MG63 (cell line): ENCODE measurements around the gene KIAA1958. TPM values are rescaled to one million over a fixed set of nuclear protein-coding genes. Genes with fewer than 3 reads are reported as not detected.

Experiments
- DNase-seq: peaks from one replicate; pipeline ENCODE4 v3.0.0-alpha.2; 2020
- H3K27me3 ChIP-seq: fragments of 250-450 bp; sonication (Bioruptor Pico); 2 replicates; pipeline ENCODE4 v1.5.1; 2020; ENCODE audit warnings: mild to moderate bottlenecking, moderate library complexity
- H3K36me3 ChIP-seq: fragments of 250-450 bp; sonication (Bioruptor Pico); 2 replicates; pipeline ENCODE4 v1.5.1; 2020; ENCODE audit warnings: mild to moderate bottlenecking, moderate library complexity
- H3K4me3 ChIP-seq: fragments of 250-450 bp; sonication (Bioruptor Pico); 2 replicates; pipeline ENCODE4 v1.5.1; 2020; ENCODE audit warnings: mild to moderate bottlenecking, moderate library complexity
- H3K9me3 ChIP-seq: fragments of 250-450 bp; sonication (Bioruptor Pico); 2 replicates; pipeline ENCODE4 v1.5.1; 2020; ENCODE audit warnings: mild to moderate bottlenecking, moderate library complexity
- total RNA-seq: library from RNA; depleted of rRNA; stranded (reverse); fragments of >200 nt; shearing (Covaris generic); gene quantifications from 2 replicates; pipeline ENCODE4 v1.2.3, GENCODE V29; 2014; ENCODE audit warnings: low replicate concordance

KIAA1958 gene
- total RNA-seq, 1 experiment from 2014 or later = 1.1 TPM

DNA sequence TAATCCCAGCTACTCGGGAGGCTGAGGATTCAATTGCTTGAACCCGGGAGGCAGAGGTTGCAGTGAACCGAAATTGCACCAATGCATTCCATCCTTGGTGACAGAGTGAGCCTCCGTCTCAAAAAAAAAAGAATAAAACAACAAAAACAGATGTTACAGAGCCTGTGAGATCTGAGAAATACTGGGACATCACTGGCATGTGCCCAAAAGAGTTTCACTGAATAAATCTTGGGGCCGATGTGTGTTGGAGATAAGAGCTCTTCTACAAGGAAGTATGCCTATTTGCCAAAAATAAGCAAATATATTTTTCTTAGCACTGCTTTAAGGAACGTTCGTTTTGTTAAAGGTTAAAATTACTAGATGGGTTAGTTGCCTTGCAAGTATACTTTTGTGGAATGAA lies 55.1 kb downstream of the KIAA1958 start:
- no peaks in the 10 kb centered on the region for H3K36me3 ChIP-seq
- no peak overlapping the region for H3K4me3 ChIP-seq
- no peaks in the 10 kb centered on the region for H3K27me3 ChIP-seq
- DNase-seq = no peak
- no peaks in the 10 kb centered on the region for H3K9me3 ChIP-seq

DNA sequence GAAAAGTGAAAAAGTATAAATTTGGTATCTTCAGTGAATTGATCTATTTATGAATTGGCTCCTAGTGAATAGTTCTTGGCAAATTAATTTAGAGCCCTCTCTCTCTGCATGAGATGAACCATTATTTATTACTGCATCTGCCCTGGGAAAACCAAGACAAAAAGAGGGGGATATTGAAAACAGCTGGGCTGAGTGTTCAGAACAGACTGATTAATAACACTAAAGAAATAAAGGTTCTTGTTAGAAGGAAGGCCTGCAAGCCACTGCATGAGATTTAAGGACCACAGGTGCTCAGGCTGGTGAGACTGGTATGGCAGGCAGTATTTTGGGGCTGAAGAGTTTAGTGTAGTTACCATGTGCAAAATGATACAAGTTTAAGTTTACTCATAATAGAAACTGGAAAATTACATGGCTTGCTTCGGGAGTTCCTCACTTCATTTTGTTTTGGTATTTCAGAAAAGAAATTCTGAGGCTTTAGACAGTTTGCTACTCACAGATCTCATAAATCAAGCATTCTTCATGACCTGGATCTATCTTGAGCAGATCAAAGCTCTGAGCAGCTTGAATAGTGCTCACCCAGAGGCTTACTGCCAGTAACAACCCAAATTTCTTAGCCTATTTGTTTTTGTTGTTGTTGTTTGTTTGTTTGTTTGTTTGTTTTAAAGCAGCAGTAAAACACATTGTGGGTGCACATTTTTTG lies 56.1 kb downstream of the KIAA1958 start:
- no peaks in the 10 kb centered on the region for H3K9me3 ChIP-seq
- no peaks in the 10 kb centered on the region for H3K27me3 ChIP-seq
- no peaks in the 10 kb centered on the region for H3K36me3 ChIP-seq
- no peak overlapping the region for H3K4me3 ChIP-seq
- DNase-seq = no peak

DNA sequence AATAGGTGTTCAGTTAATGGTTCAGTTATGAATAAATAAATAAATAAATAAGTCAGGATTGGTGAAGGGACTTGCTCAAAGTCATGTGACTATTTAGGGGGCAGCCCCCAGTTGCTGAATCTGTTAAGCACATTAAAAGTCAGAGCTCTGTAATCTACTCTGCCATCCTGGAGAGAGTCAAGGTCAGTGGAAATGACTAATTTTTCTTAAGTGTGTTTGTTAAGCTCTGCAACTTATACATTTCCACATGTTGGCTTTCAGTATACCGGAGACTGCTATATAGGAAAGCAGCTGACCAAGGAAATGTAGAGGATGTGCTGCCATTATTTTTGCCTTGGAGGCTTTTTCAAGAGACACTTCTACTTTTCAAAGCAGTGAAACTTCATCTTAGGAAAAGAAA lies 57.9 kb downstream of the KIAA1958 start:
- Histone ChIP-seq H3K27me3 (no peaks in the 10 kb centered on the region), H3K4me3 (no peak overlapping the region), H3K9me3 (no peaks in the 10 kb centered on the region), H3K36me3 (no peaks in the 10 kb centered on the region)
- DNase-seq = no peak

DNA sequence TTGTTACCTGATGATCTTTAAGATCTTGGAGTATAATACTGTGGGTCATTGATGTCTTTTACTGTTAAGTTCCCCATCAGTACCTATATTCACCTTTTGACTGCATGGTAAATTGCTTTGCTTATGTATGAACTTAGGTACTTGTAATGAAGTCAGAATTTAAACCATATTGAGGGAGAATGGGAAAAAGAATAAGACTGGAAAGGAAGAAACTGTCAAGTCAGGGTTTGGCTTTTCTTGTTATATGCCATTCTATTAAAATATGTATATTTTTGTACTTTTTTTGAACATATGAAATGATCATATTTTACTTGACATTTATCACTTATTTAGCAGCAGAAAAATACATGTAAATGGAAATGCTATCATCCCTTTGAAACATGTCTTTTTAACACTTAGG lies 58.6 kb downstream of the KIAA1958 start:
- no peak overlapping the region for H3K4me3 ChIP-seq
- no peaks in the 10 kb centered on the region for H3K27me3 ChIP-seq
- no peak for DNase-seq
- H3K9me3 ChIP-seq = no peaks in the 10 kb centered on the region
- H3K36me3 ChIP-seq = no peaks in the 10 kb centered on the region

DNA sequence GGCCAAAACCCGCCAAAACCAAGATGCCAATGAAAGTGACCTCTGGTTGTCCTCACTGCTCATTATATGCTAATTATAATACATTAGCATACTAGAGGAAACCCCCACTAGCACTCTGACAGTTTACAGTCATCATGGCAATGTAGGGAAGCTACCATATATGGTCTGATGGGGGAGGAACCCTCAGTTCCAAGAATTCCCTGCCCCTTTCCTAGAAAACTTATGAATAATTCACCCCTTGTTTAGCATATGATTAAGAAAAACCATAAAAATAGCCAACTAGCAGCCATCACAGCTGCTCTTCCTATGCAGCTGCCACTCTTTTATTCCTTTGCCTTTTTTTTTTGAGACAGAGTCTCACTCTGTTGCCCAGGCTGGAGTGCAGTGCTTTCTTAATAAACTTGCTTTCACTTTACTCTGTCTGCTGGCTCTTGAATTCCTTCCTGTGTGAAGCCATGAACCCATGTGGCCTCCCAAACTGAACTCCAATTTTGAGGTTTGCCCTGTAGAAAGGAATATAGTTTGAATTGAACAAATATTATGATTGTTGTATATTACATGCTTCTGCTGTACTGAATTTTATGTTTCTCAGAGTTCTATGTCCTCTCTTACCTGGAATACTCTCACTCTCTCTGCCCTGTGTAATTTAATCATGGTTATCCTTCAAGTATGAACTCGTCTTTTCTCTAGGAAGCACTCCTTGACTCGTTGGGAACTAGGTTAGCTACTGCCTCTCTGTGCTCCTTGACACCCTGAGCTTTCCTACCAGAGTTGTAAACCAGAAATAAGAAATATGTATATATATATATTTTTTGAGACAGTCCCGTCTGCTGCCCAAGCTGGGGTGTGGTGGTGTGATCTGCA lies 59.8 kb downstream of the KIAA1958 start:
- H3K27me3 ChIP-seq = no peaks in the 10 kb centered on the region
- H3K9me3 ChIP-seq = no peaks in the 10 kb centered on the region
- no peak overlapping the region for H3K4me3 ChIP-seq
- DNase-seq = no peak
- H3K36me3 ChIP-seq = no peaks in the 10 kb centered on the region

DNA sequence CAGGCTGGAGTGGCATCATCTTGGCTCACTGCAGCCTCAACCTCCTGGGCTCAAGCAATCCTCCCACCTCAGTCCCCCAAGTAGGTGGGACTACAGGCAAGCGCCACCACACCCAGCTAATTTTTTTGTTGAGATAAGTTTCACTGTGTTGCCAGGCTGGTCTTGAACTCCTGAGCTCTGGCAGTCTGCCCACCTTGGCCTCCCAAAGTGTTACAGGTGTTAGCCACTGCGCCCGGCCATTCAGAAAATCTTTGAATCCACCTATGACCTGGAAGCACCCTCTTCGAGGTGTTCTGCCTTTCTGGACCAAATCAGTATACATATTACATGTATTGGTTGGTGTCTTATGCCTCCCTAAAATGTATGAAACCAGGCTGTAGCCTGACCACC lies 61.4 kb downstream of the KIAA1958 start:
- no peak for DNase-seq
- Histone ChIP-seq H3K27me3 (no peaks in the 10 kb centered on the region), H3K9me3 (no peaks in the 10 kb centered on the region), H3K36me3 (no peaks in the 10 kb centered on the region), H3K4me3 (no peak overlapping the region)

DNA sequence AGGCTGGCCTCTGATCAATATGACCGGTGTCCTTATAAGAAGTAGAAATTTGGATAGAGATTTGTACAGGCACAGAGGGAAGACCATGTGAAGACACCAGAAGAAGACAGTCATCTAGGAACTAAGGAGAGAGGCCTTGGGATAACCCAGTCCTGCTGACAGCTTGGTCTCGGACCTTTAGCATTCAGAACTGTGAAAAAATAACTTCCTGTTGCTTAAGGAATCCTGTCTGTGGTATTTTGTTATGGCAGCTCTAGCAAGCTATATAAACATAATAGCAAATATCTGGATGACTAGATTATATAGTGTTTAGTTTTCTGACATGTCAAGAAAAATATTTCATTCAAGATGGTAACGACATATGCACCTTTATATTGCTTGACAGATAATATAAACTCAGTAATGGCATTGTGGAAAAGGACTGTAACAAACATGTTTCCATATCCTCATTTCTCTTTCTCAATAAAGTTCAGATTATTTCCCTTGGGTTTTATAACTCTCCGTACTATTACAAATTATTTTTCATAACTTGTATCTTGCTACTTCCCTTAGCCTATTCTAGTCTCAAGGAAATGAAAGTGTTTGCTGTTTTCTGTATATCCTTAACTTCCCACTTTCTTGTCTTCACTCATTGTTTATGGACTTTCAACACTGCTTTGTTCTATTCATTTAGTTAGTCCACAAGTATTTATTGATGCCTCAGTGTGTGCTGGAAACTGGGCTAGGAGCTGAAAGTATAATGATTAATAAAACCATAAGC lies 62.4 kb downstream of the KIAA1958 start:
- Histone ChIP-seq H3K9me3 (no peaks in the 10 kb centered on the region), H3K36me3 (no peaks in the 10 kb centered on the region), H3K4me3 (no peak overlapping the region), H3K27me3 (no peaks in the 10 kb centered on the region)
- DNase-seq = no peak

DNA sequence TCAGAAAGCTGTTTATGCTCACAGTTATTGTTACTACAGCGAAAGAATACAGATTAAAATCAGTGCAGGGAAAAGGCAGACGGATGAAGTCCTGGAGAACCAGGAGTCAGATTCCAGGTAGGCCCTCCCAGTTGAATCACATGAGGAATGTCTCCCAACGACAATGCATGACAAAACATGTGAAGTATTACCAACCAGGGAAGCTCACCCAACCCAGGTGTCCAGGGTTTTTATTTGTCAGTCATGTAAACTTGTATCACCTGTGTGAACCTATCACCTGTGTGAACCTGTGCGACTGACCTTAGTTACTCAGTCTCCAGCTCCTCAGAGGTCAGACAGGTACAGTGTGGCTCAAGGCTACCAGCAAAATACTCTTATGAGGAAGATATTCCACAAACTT lies 63.9 kb downstream of the KIAA1958 start:
- Histone ChIP-seq H3K4me3 (no peak overlapping the region), H3K36me3 (no peaks in the 10 kb centered on the region), H3K9me3 (no peaks in the 10 kb centered on the region), H3K27me3 (no peaks in the 10 kb centered on the region)
- no peak for DNase-seq

DNA sequence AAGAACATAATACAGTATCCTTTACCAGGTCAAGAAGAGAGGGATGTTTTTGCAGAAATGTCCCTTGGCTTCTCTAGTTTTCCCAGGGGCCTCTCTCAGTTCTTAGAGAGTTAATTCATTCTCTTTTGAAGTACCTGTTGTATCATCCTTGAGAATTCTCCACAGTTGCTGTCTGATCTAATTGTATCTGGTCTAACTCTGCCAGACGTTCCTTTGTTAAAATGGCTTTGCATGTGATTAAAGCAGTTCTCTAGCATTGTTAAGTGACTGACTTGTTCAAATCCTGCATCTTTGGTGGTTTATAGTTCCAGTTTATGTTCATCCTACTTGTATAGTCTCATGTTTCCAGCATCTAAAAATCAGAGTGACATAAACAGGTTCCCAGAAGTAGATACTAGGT lies 65.0 kb downstream of the KIAA1958 start:
- Histone ChIP-seq H3K9me3 (no peaks in the 10 kb centered on the region), H3K4me3 (no peak overlapping the region), H3K27me3 (no peaks in the 10 kb centered on the region), H3K36me3 (no peaks in the 10 kb centered on the region)
- no peak for DNase-seq

DNA sequence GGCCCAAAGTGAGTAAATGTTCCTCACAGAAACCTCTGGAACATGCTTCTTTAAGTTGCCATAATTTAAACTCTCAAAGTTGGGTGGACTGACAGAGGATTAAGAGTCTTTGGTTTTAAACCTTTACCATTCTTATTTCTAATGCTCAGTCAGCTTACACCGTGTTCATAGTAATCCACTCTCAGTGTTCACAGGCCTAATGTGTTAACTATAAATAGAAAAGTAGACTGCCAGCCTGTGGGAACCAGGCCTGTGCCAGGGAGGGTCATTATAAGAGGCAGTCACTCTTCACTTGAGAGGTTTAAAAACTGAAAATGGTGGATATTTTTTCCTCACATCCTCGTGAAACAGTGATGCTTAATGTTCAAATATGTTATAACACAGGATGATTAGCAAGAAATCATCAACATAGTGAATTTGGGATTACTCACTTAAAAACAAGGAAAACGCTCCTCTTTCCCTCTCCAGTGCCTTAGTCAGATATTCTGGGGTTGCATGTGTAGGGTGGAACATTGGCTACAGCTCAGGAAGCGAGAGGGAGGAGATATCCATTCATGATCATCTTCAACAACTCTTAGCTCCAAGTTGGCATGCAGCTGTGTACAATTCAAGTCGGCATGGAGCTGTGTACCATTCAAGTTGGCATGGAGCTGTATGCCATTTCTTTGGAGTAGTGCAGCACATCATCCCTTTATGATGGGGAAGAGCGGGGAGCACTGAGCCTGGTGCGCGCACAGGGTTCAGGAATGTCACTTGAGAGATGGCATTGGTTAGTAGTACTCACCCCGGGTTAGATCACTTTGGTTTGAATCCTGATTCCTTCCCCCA lies 65.8 kb downstream of the KIAA1958 start:
- no peak for DNase-seq

DNA sequence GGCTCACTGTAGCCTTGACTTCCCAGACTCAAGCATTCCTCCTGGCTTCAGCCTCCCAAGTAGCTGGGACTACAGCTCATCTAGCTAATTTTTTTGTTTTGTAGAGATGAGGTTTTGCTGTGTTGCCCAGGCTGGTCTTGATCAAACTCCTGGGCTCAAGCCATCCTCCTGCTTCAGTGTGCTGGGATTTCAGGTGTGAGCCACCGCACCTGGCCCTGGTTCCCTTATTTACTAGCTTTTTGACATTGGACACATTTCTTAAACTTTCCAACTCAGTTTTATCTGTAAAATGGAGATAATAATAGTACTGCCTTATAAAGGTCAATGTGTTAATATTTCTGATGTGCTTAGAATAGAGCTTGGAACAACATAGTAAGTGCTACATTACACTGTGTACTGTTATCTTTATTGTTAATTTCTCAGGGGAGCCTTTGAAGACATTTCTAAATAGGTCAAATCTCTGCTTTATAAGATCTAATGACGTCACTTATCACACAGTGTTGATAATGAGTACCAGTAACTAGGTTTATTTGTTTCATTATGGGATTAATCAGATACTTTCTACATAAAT lies 66.7 kb downstream of the KIAA1958 start:
- no peaks in the 10 kb centered on the region for H3K9me3 ChIP-seq
- H3K36me3 ChIP-seq = no peaks in the 10 kb centered on the region
- no peak for DNase-seq
- H3K4me3 ChIP-seq = no peak overlapping the region
- no peaks in the 10 kb centered on the region for H3K27me3 ChIP-seq

More for the DNA sequence above, 65.8 kb downstream of the KIAA1958 start:
- Histone ChIP-seq H3K27me3 (no peaks in the 10 kb centered on the region), H3K9me3 (no peaks in the 10 kb centered on the region), H3K36me3 (no peaks in the 10 kb centered on the region), H3K4me3 (no peak overlapping the region)

DNA sequence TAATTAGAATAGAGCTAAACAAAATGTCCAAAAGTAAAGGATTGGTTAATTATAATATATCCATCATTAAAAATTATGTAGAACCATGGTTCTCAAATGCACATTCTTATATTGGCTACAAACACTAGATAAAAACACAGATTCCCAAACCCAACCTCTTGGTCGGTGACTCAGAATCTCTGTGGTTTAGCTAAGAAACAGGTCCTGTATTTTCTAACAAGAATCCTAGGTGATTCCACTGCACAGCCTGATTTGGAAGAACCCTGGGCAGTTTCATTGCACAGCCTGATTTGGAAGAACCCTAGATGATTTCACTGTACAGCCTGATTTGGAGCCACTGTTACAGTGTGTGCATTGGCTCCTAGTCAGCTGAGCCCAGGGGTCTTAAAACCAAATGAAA lies 67.9 kb downstream of the KIAA1958 start:
- Histone ChIP-seq H3K27me3 (no peaks in the 10 kb centered on the region), H3K36me3 (no peaks in the 10 kb centered on the region), H3K4me3 (no peak overlapping the region), H3K9me3 (no peaks in the 10 kb centered on the region)
- DNase-seq = no peak

DNA sequence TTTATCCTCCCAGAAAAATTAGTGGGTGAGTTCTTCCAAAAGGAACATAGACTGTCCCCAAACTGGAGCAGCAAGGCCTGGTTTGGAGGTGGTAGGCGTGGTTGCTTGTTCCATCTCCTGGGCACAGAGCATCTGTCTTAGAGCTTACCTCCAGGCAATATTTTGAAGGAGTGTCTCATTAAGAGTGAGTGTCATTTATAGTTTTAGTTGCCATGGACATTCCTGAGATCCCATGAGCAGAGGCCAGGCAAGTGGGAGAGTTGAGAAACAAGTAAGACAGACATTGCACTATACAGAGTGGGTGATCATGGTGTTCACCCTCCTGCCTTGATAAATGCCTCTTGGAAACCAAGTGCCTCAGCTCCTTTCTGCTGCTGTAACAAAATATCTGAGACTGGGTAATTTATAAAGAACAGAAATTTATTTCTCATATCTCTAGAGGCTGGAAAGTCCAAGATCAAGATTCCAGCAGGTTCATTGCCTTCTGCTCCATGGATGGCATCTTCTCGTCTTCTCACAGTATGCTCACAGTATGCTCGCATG lies 68.5 kb downstream of the KIAA1958 start:
- Histone ChIP-seq H3K4me3 (no peak overlapping the region), H3K9me3 (no peaks in the 10 kb centered on the region), H3K36me3 (no peaks in the 10 kb centered on the region), H3K27me3 (no peaks in the 10 kb centered on the region)
- DNase-seq = no peak

DNA sequence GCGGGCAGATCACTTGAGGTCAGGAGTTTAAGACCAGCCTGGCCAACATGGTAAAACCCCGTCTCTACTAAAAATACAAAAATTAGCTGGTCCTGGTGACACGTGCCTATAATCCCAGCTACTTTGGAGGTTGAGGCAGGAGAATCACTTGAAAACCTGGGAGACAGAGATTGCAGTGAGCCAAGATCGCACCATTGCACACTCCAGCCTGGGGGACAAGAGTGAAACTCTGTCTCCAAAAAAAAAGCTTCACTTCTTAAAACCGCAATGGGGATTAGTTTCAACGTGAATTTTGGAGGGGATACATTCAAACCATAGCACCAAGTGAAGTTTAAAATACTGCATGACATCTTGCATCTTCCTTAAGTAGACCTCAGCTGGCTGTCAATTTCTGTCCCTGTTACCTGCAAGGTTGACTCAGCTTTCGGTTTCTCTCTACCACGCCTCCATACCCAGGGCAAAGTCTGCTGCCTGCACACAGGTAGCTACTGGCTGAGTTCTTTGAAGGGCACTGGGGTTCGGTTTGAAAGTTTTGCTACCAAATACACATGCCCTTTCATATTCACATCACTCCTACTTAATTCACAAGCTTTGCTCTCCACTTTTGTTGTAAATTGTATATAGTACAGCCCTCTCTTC lies 69.3 kb downstream of the KIAA1958 start:
- DNase-seq = no peak
- Histone ChIP-seq H3K9me3 (no peaks in the 10 kb centered on the region), H3K36me3 (no peaks in the 10 kb centered on the region), H3K27me3 (no peaks in the 10 kb centered on the region), H3K4me3 (no peak overlapping the region)

DNA sequence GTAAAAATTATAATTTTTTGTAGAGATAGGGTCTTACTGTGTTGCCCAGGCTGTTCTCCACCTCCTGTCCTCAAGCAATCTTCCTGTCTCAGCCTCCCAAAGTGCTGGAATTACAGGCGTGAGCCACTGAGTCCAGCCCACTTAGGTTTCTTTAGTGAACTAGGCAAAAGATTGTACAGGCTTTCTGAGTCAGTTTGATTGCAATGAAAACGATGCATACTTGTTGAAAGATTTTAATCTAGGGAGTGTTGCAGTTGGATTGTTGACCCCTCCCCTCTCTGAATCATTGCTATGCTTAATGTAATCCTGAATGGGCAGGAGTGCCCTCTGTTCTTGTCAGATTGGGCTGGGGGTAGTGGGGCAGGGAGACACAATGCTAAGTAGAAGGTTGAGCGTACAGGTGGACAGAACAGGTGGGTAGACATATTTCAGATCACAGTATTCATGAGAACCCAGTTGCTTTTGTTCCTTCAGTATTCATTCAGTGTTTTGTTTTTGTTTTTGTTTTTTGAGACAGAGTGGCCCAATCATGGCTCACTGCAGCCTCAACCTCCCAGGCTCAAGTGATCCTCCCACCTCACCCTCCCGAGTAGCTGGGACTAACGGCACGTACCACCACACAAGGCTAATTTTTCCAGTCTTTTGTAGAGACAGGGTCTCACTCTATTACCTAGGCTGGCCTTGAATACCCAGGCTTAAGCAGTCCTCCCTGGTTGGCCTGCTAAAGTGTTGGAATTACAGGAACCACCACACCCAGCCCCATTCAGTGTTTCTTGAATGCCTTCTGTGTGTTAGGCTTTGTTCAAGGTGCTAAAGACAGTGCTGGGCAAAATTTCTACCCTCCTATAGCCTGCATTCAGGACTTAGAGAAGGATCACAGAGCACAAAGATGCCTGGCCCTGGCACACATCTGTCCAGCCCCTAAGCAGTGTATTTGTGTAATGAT lies 70.1 kb downstream of the KIAA1958 start:
- Histone ChIP-seq H3K27me3 (no peaks in the 10 kb centered on the region), H3K9me3 (no peaks in the 10 kb centered on the region)
- peak; percentile 23 for DNase-seq

More for the DNA sequence above, 70.1 kb downstream of the KIAA1958 start:
- H3K4me3 ChIP-seq = no peak overlapping the region
- H3K36me3 ChIP-seq = no peaks in the 10 kb centered on the region
